Upper lobe of right lung (tissue), 1 donor: ENCODE results near the gene ZNF556. TPM values are rescaled to one million over a fixed set of nuclear protein-coding genes. Genes with fewer than 3 reads are reported as not detected.

Source experiments
- ATAC-seq: fragments of 200-7000 bp; cut with Tn5 transposase; one replicate; pipeline ENCODE4 v1.9.1; 2020; ENCODE audit warnings: mild to moderate bottlenecking, moderate library complexity
- DNase-seq: peaks from one replicate; pipeline ENCODE4 v3.0.0-alpha.2; 2020
- H3K27ac ChIP-seq: fragments of 200-600 bp; one replicate; pipeline ENCODE4 v1.8.0; 2022
- H3K27me3 ChIP-seq: fragments of 200-600 bp; one replicate; pipeline ENCODE4 v1.8.0; 2022; ENCODE audit warnings: mild to moderate bottlenecking
- H3K36me3 ChIP-seq: fragments of 200-600 bp; one replicate; pipeline ENCODE4 v1.8.0; 2022
- H3K4me1 ChIP-seq: fragments of 200-600 bp; one replicate; pipeline ENCODE4 v1.8.0; 2022
- H3K4me3 ChIP-seq: fragments of 200-600 bp; one replicate; pipeline ENCODE4 v1.8.0; 2022; ENCODE audit warnings: mild to moderate bottlenecking
- H3K9me3 ChIP-seq: fragments of 200-600 bp; one replicate; pipeline ENCODE4 v1.8.0; 2022
- intact Hi-C: fragments of 100-400 bp; cut with DNase I; formaldehyde crosslinking; loops from one replicate; pipeline ENCODE4 v1.11.0; 2022
- total RNA-seq: library from RNA; stranded (reverse); fragmentation: NEBNext Ultra II Directional; extraction: Animal tissue kit (Norgen Biotek cat#: 25700); gene quantifications from one replicate; pipeline ENCODE4 v1.2.1, GENCODE V29; 2021
- TF ChIP-seq, protein P1 (sequence below): fragments of 200-600 bp; IDR thresholded peaks from one replicate; pipeline ENCODE4 v1.8.0; 2022; ENCODE audit warnings: antibody characterized with exemption
- donor health status: DM: no; HTN: yes; CAD: no; lungs with severe emphysema.

The ZNF556 gene
- total RNA-seq, 1 donor from 2014 or later = not detected

DNA sequence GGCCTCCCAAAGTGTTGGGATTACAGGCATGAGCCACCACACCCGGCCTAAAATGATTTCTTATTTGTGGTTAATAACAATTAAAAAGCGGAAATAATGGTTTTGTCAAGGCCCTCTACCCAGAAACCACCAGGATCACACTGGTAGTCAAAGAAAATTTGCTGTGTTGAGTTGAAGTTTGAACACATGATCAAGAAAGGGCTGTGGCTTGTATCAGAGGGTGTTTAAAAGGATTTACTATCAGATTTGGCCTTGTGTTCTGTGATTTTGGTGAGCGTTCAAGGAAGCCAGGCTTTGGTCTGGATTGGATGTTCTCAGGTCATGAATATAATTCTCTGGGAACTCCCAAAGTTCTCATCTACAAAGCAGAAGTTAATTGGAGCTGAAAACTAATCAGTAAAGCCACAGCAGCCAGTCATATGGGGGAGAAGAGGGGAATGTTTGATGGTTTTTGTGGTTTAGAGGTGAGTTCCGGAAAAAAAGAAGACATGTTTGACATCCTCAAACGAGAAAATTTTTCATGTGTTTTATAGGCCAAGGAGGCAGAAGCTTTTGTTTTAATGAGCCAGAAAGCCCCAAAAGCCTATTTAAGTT is 10.6 kb upstream of the ZNF556 start:
- Histone ChIP-seq H3K4me3 (no peak overlapping the region), H3K9me3 (peaks cover 37% of the 10 kb centered on the region), H3K27me3 (no peaks in the 10 kb centered on the region), H3K4me1 (no peaks in the 10 kb centered on the region), H3K27ac (no peak overlapping the region), H3K36me3 (peaks cover 30% of the 10 kb centered on the region)
- intact Hi-C loops = no loop called here
- ATAC-seq = no peak
- DNase-seq = no peak
- TF ChIP-seq, protein P1, sequence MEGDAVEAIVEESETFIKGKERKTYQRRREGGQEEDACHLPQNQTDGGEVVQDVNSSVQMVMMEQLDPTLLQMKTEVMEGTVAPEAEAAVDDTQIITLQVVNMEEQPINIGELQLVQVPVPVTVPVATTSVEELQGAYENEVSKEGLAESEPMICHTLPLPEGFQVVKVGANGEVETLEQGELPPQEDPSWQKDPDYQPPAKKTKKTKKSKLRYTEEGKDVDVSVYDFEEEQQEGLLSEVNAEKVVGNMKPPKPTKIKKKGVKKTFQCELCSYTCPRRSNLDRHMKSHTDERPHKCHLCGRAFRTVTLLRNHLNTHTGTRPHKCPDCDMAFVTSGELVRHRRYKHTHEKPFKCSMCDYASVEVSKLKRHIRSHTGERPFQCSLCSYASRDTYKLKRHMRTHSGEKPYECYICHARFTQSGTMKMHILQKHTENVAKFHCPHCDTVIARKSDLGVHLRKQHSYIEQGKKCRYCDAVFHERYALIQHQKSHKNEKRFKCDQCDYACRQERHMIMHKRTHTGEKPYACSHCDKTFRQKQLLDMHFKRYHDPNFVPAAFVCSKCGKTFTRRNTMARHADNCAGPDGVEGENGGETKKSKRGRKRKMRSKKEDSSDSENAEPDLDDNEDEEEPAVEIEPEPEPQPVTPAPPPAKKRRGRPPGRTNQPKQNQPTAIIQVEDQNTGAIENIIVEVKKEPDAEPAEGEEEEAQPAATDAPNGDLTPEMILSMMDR = no peak

DNA sequence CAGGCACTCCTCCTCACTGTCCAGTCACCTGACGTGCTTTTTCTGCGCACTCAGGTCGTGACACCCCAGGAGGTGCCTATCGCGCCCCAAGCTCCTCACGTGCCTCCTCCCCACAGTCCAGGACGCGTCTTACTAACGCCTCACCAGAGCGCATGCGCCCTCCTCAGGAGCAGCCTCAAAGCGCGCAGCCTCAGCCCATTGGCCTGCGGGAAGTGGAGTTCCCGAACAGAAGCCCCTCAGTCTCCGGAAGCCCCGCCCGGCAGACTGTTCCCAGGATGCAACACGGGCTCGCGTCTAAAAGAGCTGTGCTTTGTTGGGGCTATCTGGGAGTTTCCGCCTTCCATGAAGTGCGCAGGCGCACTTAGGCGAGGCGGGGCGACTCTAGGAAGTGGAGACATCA is 8.3 kb upstream of the ZNF556 start:
- no peak for ATAC-seq
- Histone ChIP-seq H3K9me3 (peaks cover 17% of the 10 kb centered on the region), H3K27me3 (no peaks in the 10 kb centered on the region), H3K27ac (no peak overlapping the region), H3K36me3 (peaks cover 7% of the 10 kb centered on the region), H3K4me3 (no peak overlapping the region), H3K4me1 (no peaks in the 10 kb centered on the region)
- intact Hi-C loops = no loop called here
- no peak for DNase-seq
- TF ChIP-seq, protein P1 = no peak

DNA sequence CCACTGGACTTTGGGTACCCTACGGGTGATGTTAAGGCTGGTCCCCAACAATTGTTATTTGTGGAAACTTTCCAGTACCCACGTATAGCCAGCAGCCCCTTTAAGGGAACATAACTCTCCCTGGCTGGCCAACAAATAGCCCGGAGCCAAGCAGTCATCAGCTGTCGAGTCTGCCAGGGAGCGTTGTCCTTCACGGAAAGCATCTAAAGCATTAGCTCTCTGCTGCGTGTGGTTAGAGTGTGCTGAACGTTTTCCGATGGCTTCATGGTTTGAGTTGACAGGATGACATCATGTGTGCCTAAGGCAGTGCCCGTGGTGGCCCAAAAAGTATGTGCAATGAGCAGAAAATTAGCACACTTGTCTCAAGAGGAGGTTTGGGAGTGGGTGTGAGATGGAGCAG is 3.3 kb upstream of the ZNF556 start:
- no peak for ATAC-seq

GRCh38 chr19:2865334-2866100 is 1.6 kb upstream of the ZNF556 start:
- no peaks in the 10 kb centered on the region for H3K27me3 ChIP-seq
- no peaks in the 10 kb centered on the region for H3K36me3 ChIP-seq
- TF ChIP-seq, protein P1 = no peak
- no peaks in the 10 kb centered on the region for H3K4me1 ChIP-seq
- H3K9me3 ChIP-seq = no peaks in the 10 kb centered on the region
- ATAC-seq = no peak
- no peak overlapping the region for H3K27ac ChIP-seq
- intact Hi-C loops = no loop called here
- no peak for DNase-seq
- no peak overlapping the region for H3K4me3 ChIP-seq

More for the DNA sequence above, 3.3 kb upstream of the ZNF556 start:
- no peak for DNase-seq
- TF ChIP-seq, protein P1 = no peak
- no peak overlapping the region for H3K27ac ChIP-seq
- H3K27me3 ChIP-seq = no peaks in the 10 kb centered on the region
- H3K4me1 ChIP-seq = no peaks in the 10 kb centered on the region
- intact Hi-C loops = no loop called here
- no peaks in the 10 kb centered on the region for H3K36me3 ChIP-seq
- H3K9me3 ChIP-seq = no peaks in the 10 kb centered on the region
- H3K4me3 ChIP-seq = no peak overlapping the region

GRCh38 chr19:2866495-2867024 is 575 bp upstream of the ZNF556 start:
- no peak for ATAC-seq
- H3K4me3 ChIP-seq = no peak overlapping the region
- intact Hi-C loops = no loop called here

More at GRCh38 chr19:2866495-2867024, 575 bp upstream of the ZNF556 start:
- Histone ChIP-seq H3K9me3 (no peaks in the 10 kb centered on the region), H3K4me1 (no peaks in the 10 kb centered on the region), H3K27ac (no peak overlapping the region), H3K27me3 (no peaks in the 10 kb centered on the region), H3K36me3 (no peaks in the 10 kb centered on the region)
- TF ChIP-seq, protein P1 = no peak
- DNase-seq = no peak
